Liver (tissue), 9 donors: ENCODE results near the gene CCDC178. TPM values are rescaled to one million over a fixed set of nuclear protein-coding genes. Genes with fewer than 3 reads are reported as not detected.

Experiments
- DNase-seq: peaks from one replicate; pipeline ENCODE4 v3.0.0-alpha.2; 2017; ENCODE audit warnings: low spot score
- H3K27ac ChIP-seq, 2 donors: one replicate each; pipeline ENCODE4 v1.7.0; 2013; ENCODE audit warnings: inconsistent platforms in 2 of 2, low read length in 2 of 2, control low read depth in 1 of 2, low read depth in 1 of 2, mild to moderate bottlenecking in 1 of 2
- H3K27me3 ChIP-seq, 4 donors: one replicate each; pipeline versions ENCODE4 v1.6.1 to v1.7.0; 2013; ENCODE audit warnings: low read length in 3 of 4, inconsistent platforms in 1 of 4, mild to moderate bottlenecking in 1 of 4, moderate library complexity in 1 of 4; ENCODE audit not compliant: control insufficient read depth in 4 of 4, insufficient read depth in 4 of 4
- H3K36me3 ChIP-seq, 4 donors: one replicate each; pipeline versions ENCODE4 v1.6.1 to v1.7.0; 2013; ENCODE audit warnings: low read length in 3 of 4, mild to moderate bottlenecking in 3 of 4, low read depth in 1 of 4, moderate library complexity in 1 of 4; ENCODE audit not compliant: control insufficient read depth in 4 of 4, insufficient read depth in 3 of 4
- H3K4me1 ChIP-seq, 4 donors: one replicate each; pipeline versions ENCODE4 v1.6.1 to v1.7.0; 2013; ENCODE audit warnings: low read length in 3 of 4, mild to moderate bottlenecking in 3 of 4, moderate library complexity in 1 of 4; ENCODE audit not compliant: control insufficient read depth in 4 of 4, insufficient read depth in 4 of 4
- H3K4me3 ChIP-seq, 3 donors: one replicate each; pipeline versions ENCODE4 v1.6.1 to v1.7.0; 2013; ENCODE audit warnings: low read length in 3 of 3, control low read depth in 1 of 3, low read depth in 1 of 3, mild to moderate bottlenecking in 1 of 3
- H3K9ac ChIP-seq, 2 donors: one replicate each; pipeline ENCODE4 v1.7.0; 2013; ENCODE audit warnings: low read length in 2 of 2, mild to moderate bottlenecking in 2 of 2, moderate library complexity in 2 of 2, control low read depth in 1 of 2, low read depth in 1 of 2
- H3K9me3 ChIP-seq, 4 donors: one replicate each; pipeline versions ENCODE4 v1.6.1 to v1.7.0; 2013; ENCODE audit warnings: low read length in 3 of 4; ENCODE audit not compliant: control insufficient read depth in 4 of 4
- CTCF ChIP-seq: fragments of 150-350 bp; IDR thresholded peaks from 2 replicates; pipeline ENCODE4 v1.5.1; 2017; ENCODE audit warnings: improper control_type of control experiment, low read depth, low read length; ENCODE audit not compliant: missing input control
- FOXA1 ChIP-seq: IDR thresholded peaks from 2 replicates; pipeline ENCODE4 v1.6.1; 2016; ENCODE audit warnings: antibody characterized with exemption
- FOXA2 ChIP-seq: IDR thresholded peaks from 2 replicates; pipeline ENCODE4 v1.6.1; 2016; ENCODE audit warnings: antibody characterized with exemption
- GABPA ChIP-seq, 2 donors: IDR thresholded peaks in 1 of 2; conservative IDR thresholded peaks in 1 of 2; 2 replicates each; pipeline ENCODE4 v1.6.1; 2016; ENCODE audit warnings: antibody characterized with exemption in 2 of 2, mild to moderate bottlenecking in 1 of 2, moderate library complexity in 1 of 2
- HNF4A ChIP-seq, 2 donors: conservative IDR thresholded peaks; 2 replicates each; pipeline ENCODE4 v1.6.1; 2016; ENCODE audit warnings: antibody characterized with exemption in 2 of 2, mild to moderate bottlenecking in 2 of 2
- HNF4G ChIP-seq: IDR thresholded peaks from 2 replicates; pipeline ENCODE4 v1.6.1; 2016; ENCODE audit warnings: antibody characterized with exemption
- RAD21 ChIP-seq, 2 donors: IDR thresholded peaks; 2 replicates each; pipeline ENCODE4 v1.6.1; 2016; ENCODE audit warnings: antibody characterized with exemption in 2 of 2, mild to moderate bottlenecking in 2 of 2
- RXRA ChIP-seq, 2 donors: IDR thresholded peaks; 2 replicates each; pipeline ENCODE4 v1.6.1; 2017 to 2018; ENCODE audit warnings: antibody characterized with exemption in 2 of 2, mild to moderate bottlenecking in 1 of 2
- SP1 ChIP-seq: IDR thresholded peaks from 2 replicates; pipeline ENCODE4 v1.6.1; 2018; ENCODE audit warnings: antibody characterized with exemption, mild to moderate bottlenecking
- TAF1 ChIP-seq: conservative IDR thresholded peaks from 2 replicates; pipeline ENCODE4 v1.6.1; 2016; ENCODE audit warnings: antibody characterized with exemption, mild to moderate bottlenecking
- YY1 ChIP-seq: IDR thresholded peaks from 2 replicates; pipeline ENCODE4 v1.6.1; 2016; ENCODE audit warnings: antibody characterized with exemption, mild to moderate bottlenecking
- WGBS: extraction: QIAGEN DNeasy Blood & Tissue Kit; methylation state at CpG from one replicate; pipeline ENCODE4 v1.1.7; 2013; 5-methylcytosine and 5-hydroxymethylcytosine counted together
- polyA plus RNA-seq, 2 donors: library from polyadenylated mRNA; stranded (reverse) in 1 of 2; unstranded in 1 of 2; fragments of 200-250 nt in 1 of 2; fragments of >200 nt in 1 of 2; fragmentation: Nextera tagmentation in 1 of 2; extraction: Ambion mirVana in 1 of 2; gene quantifications; one replicate each; pipeline versions ENCODE4 v1.2.1 to v1.2.3, GENCODE V29; 2013 to 2015
- total RNA-seq, 2 donors: library from RNA; depleted of rRNA; stranded (reverse); fragments of >200 nt; gene quantifications; one replicate each; pipeline ENCODE4 v1.2.3, GENCODE V29; 2014
- TF ChIP-seq, protein P1 (sequence below): IDR thresholded peaks from 2 replicates; pipeline ENCODE4 v1.6.1; 2016; ENCODE audit warnings: antibody characterized with exemption
- TF ChIP-seq, protein P2 (sequence below): IDR thresholded peaks from 2 replicates; pipeline ENCODE4 v1.6.1; 2016; ENCODE audit warnings: antibody characterized with exemption, mild to moderate bottlenecking
- donor health status: healthy.
- donor health status: healthy.
- donor health status: healthy.
- donor health status: healthy.
- donor health status: healthy.

The CCDC178 gene
- total and polyA plus RNA-seq, 4 donors, result not detected

DNA sequence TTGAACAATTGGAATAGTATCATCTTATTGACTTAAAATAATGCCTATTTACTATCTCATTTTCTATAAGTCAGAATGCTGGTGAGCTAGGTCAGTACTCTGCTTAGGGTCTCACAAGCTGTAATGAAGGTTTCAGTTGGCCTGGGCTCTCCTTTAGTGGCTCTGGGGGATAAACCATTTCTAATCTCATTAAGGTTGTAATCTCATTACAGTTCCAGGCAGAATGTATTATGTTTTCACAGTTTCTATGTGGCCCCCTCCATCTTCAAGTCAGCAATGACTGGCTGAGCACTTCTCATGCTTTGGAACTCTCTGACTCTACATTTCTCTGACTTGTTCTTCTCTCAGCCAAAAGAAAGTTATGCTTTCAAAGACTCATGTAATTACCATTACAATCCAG is 163.1 kb downstream of the CCDC178 start (continued):
- TF ChIP-seq CTCF (no peak), HNF4A (conservative IDR thresholded peaks at IDR 0.05) (no peak), TAF1 (no peak), FOXA1 (no peak)
- TF ChIP-seq, protein P1, sequence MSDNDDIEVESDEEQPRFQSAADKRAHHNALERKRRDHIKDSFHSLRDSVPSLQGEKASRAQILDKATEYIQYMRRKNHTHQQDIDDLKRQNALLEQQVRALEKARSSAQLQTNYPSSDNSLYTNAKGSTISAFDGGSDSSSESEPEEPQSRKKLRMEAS, result no peak

GRCh38 chr18:33275843-33276242 is 164.7 kb downstream of the CCDC178 start:
- no peak for DNase-seq
- Histone ChIP-seq H3K4me1 (no peaks in the 10 kb centered on the region), H3K4me3 (no peak overlapping the region), H3K36me3 (no peaks in the 10 kb centered on the region), H3K9ac (no peak overlapping the region), H3K27ac (no peak overlapping the region), H3K9me3 (no peaks in the 10 kb centered on the region), H3K27me3 (no peaks in the 10 kb centered on the region)
- TF ChIP-seq RAD21 (IDR thresholded peaks at IDR 0.05) (no peak), RXRA (IDR thresholded peaks at IDR 0.05) (no peak), FOXA1 (no peak), GABPA (IDR thresholded peaks at IDR 0.05 in 1 of 2, conservative IDR thresholded peaks at IDR 0.05 in 1 of 2) (no peak), YY1 (no peak), SP1 (no peak)
- TF ChIP-seq, protein P2, sequence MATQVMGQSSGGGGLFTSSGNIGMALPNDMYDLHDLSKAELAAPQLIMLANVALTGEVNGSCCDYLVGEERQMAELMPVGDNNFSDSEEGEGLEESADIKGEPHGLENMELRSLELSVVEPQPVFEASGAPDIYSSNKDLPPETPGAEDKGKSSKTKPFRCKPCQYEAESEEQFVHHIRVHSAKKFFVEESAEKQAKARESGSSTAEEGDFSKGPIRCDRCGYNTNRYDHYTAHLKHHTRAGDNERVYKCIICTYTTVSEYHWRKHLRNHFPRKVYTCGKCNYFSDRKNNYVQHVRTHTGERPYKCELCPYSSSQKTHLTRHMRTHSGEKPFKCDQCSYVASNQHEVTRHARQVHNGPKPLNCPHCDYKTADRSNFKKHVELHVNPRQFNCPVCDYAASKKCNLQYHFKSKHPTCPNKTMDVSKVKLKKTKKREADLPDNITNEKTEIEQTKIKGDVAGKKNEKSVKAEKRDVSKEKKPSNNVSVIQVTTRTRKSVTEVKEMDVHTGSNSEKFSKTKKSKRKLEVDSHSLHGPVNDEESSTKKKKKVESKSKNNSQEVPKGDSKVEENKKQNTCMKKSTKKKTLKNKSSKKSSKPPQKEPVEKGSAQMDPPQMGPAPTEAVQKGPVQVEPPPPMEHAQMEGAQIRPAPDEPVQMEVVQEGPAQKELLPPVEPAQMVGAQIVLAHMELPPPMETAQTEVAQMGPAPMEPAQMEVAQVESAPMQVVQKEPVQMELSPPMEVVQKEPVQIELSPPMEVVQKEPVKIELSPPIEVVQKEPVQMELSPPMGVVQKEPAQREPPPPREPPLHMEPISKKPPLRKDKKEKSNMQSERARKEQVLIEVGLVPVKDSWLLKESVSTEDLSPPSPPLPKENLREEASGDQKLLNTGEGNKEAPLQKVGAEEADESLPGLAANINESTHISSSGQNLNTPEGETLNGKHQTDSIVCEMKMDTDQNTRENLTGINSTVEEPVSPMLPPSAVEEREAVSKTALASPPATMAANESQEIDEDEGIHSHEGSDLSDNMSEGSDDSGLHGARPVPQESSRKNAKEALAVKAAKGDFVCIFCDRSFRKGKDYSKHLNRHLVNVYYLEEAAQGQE, result no peak
- TF ChIP-seq, protein P1, result no peak

DNA sequence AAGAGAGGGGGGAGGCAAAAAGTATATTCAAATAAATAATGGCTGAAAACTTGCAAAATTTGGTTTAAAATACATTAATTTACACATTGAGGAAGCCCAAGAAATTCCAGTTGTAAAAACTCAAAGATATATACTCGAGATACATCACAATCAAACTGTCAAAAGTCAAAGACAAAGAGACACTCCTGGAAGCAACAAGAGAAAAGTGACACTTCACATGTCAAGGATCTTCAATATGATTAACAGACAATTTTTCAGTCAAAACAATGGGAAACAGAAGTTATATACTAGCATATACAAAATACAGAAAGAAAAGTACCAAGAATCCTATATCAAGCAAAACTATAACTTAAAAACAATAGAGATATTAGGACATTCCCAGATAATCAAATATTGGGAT is 170.2 kb downstream of the CCDC178 start:
- WGBS, result 38% methylated on average over 1 of the region's 1 CpG
- Histone ChIP-seq H3K4me3 (no peak overlapping the region), H3K4me1 (no peaks in the 10 kb centered on the region), H3K36me3 (no peaks in the 10 kb centered on the region), H3K27ac (no peak overlapping the region), H3K27me3 (no peaks in the 10 kb centered on the region), H3K9ac (no peak overlapping the region), H3K9me3 (no peaks in the 10 kb centered on the region)
- TF ChIP-seq TAF1 (no peak), HNF4G (no peak), FOXA2 (no peak), HNF4A (conservative IDR thresholded peaks at IDR 0.05) (no peak)
- TF ChIP-seq, protein P2, result no peak
- no peak for DNase-seq
